GM12891 (cell line): ENCODE results near the gene TNNT1.

ENCODE experiments used
- PAX5 ChIP-seq: IDR thresholded peaks from 2 replicates; pipeline ENCODE4 v1.6.1; 2011; ENCODE audit warnings: low read length, moderate library complexity, mild to moderate bottlenecking; ENCODE audit not compliant: insufficient read depth, severe bottlenecking
- POLR2A ChIP-seq: IDR thresholded peaks from 2 replicates; pipeline ENCODE4 v1.6.1; 2011; ENCODE audit warnings: low read depth, low read length, control low read depth
- POLR2AphosphoS5 ChIP-seq: IDR thresholded peaks from 2 replicates; pipeline ENCODE4 v1.6.1; 2011; ENCODE audit warnings: low read depth, low read length, control low read depth
- POU2F2 ChIP-seq: IDR thresholded peaks from 2 replicates; pipeline ENCODE4 v1.6.1; 2011; ENCODE audit warnings: low read depth, mild to moderate bottlenecking, control low read depth, low read length, moderate library complexity
- SPI1 ChIP-seq: IDR thresholded peaks from 2 replicates; pipeline ENCODE4 v1.6.1; 2011; ENCODE audit warnings: low read depth, low read length, control low read depth
- TAF1 ChIP-seq: IDR thresholded peaks from 2 replicates; pipeline ENCODE4 v1.6.1; 2011; ENCODE audit warnings: low read depth, low read length, control low read depth

GRCh38 chr19:55117663-55118391 lies 31.2 kb downstream of the TNNT1 start:
- TF ChIP-seq POLR2AphosphoS5 (no peak), TAF1 (0 out of 2 replicates have a peak, but pooled peaks have one; percentile 28), POLR2A (0 out of 2 replicates have a peak, but pooled peaks have one; percentile 45), SPI1 (peak; percentile 45), PAX5 (no peak), POU2F2 (no peak)
